IMR-90 (cell line): ENCODE measurements around the gene CNNM2. TPM values are rescaled to one million over a fixed set of nuclear protein-coding genes. Genes with fewer than 3 reads are reported as not detected.

Experiments
- ATAC-seq: fragments of 200-7000 bp; cut with Tn5 transposase; 2 replicates; pipeline ENCODE4 v1.9.1; 2020; ENCODE audit warnings: low read depth, mild to moderate bottlenecking, moderate library complexity
- BruUV-seq: library from RNA; stranded (reverse); fragments of 400-500 nt; replicated peaks from 2 replicates; lab custom pipeline; 2021; lab: Mats Ljungman, UMichigan
- CTCF ChIA-PET: fragments of 300-600 bp; formaldehyde crosslinking; extraction: SDS; loops from one replicate; lab custom pipeline; 2021; ENCODE audit warnings: antibody characterized with exemption; lab: Yijun Ruan, JAX
- POLR2A ChIA-PET: fragments of 300-600 bp; sonication (Branson Sonifier 250); formaldehyde crosslinking; loops from one replicate; lab custom pipeline; 2022; ENCODE audit warnings: antibody characterized with exemption; ENCODE audit not compliant: unreplicated experiment; lab: Charles Lee
- DNase-seq: peaks from one replicate; pipeline ENCODE4 v3.0.0; 2013
- H2AFZ ChIP-seq: replicated peaks from 2 replicates; pipeline ENCODE3; 2013; ENCODE audit warnings: low read length, mild to moderate bottlenecking; ENCODE audit not compliant: poor library complexity
- H2AK5ac ChIP-seq: 2 replicates; pipeline ENCODE4 v1.6.1; 2013; ENCODE audit warnings: low read depth, low read length, inconsistent platforms
- H2AK9ac ChIP-seq: replicated peaks from 2 replicates; pipeline ENCODE3; 2013; ENCODE audit warnings: mild to moderate bottlenecking, low read depth, low read length, moderate library complexity; ENCODE audit not compliant: poor library complexity
- H2BK120ac ChIP-seq: 2 replicates; pipeline ENCODE4 v1.6.1; 2013; ENCODE audit warnings: low read depth, low read length, inconsistent platforms
- H2BK15ac ChIP-seq: 3 replicates; pipeline ENCODE4 v1.6.1; 2013; ENCODE audit warnings: low read depth, low read length, inconsistent platforms
- H2BK20ac ChIP-seq: 2 replicates; pipeline ENCODE4 v1.6.1; 2013; ENCODE audit warnings: low read depth, mild to moderate bottlenecking, inconsistent platforms, low read length, moderate library complexity
- H2BK5ac ChIP-seq: 2 replicates; pipeline ENCODE4 v1.6.1; 2013; ENCODE audit warnings: mild to moderate bottlenecking, low read depth, low read length, inconsistent platforms; ENCODE audit not compliant: poor library complexity, severe bottlenecking
- H3K14ac ChIP-seq: replicated peaks from 2 replicates; pipeline ENCODE4 v1.6.1; 2013; ENCODE audit warnings: low read depth, low read length, inconsistent platforms
- H3K18ac ChIP-seq: 2 replicates; pipeline ENCODE4 v1.6.1; 2013; ENCODE audit warnings: low read depth, low read length, control low read depth
- H3K23ac ChIP-seq: 2 replicates; pipeline ENCODE4 v1.6.1; 2013; ENCODE audit warnings: low read depth, low read length, inconsistent platforms
- H3K27ac ChIP-seq: 2 replicates; pipeline ENCODE4 v1.5.1; 2013; ENCODE audit warnings: mild to moderate bottlenecking, control low read depth, low read length; ENCODE audit not compliant: insufficient read depth
- H3K27me3 ChIP-seq: 2 replicates; pipeline ENCODE4 v1.6.1; 2013; ENCODE audit warnings: low read length; ENCODE audit not compliant: control insufficient read depth, insufficient read depth
- H3K36me3 ChIP-seq: 2 replicates; pipeline ENCODE4 v1.6.1; 2013; ENCODE audit warnings: low read length, mixed read lengths; ENCODE audit not compliant: control insufficient read depth, insufficient read depth
- H3K4ac ChIP-seq: 2 replicates; pipeline ENCODE4 v1.6.1; 2013; ENCODE audit warnings: low read depth, low read length, inconsistent platforms
- H3K4me1 ChIP-seq: 2 replicates; pipeline ENCODE4 v1.6.1; 2013; ENCODE audit warnings: low read length, mixed read lengths; ENCODE audit not compliant: control insufficient read depth, insufficient read depth
- H3K4me2 ChIP-seq: 2 replicates; pipeline ENCODE4 v1.6.1; 2013; ENCODE audit warnings: low read depth, mild to moderate bottlenecking, control low read depth, low read length, moderate library complexity
- H3K4me3 ChIP-seq: 2 replicates; pipeline ENCODE4 v1.5.1; 2013; ENCODE audit warnings: low read depth, mild to moderate bottlenecking, control low read depth, low read length, moderate library complexity; ENCODE audit not compliant: insufficient read depth
- H3K56ac ChIP-seq: 2 replicates; pipeline ENCODE4 v1.6.1; 2013; ENCODE audit warnings: low read length, inconsistent platforms; ENCODE audit not compliant: insufficient read depth; ENCODE audit errors: extremely low read depth
- H3K79me1 ChIP-seq, 2 experiments: 2 replicates each; pipeline ENCODE4 v1.6.1; 2013; ENCODE audit warnings: low read length in 2 of 2, inconsistent platforms in 1 of 2, low read depth in 1 of 2
- H3K9ac ChIP-seq: 2 replicates; pipeline ENCODE4 v1.6.1; 2013; ENCODE audit warnings: low read depth, low read length, control low read depth
- H3K9me1 ChIP-seq: 2 replicates; pipeline ENCODE4 v1.6.1; 2013; ENCODE audit warnings: low read length, inconsistent platforms; ENCODE audit not compliant: insufficient read depth
- H3K9me3 ChIP-seq: 2 replicates; pipeline ENCODE4 v1.6.1; 2013; ENCODE audit warnings: low read length; ENCODE audit not compliant: control insufficient read depth, insufficient read depth
- H4K20me1 ChIP-seq: 2 replicates; pipeline ENCODE4 v1.6.1; 2013; ENCODE audit warnings: low read length, inconsistent platforms; ENCODE audit not compliant: insufficient read depth
- H4K5ac ChIP-seq: 2 replicates; pipeline ENCODE4 v1.6.1; 2013; ENCODE audit warnings: mild to moderate bottlenecking, low read depth, low read length, control low read depth
- H4K8ac ChIP-seq, 2 experiments: 2 replicates each; pipeline ENCODE4 v1.6.1; 2013; ENCODE audit warnings: low read depth in 2 of 2, low read length in 2 of 2, control low read depth in 1 of 2, inconsistent platforms in 1 of 2
- H4K91ac ChIP-seq: 2 replicates; pipeline ENCODE4 v1.6.1; 2013; ENCODE audit warnings: low read depth, low read length, inconsistent platforms; ENCODE audit not compliant: insufficient read depth
- BHLHE40 ChIP-seq: fragments of 150-350 bp; IDR thresholded peaks from 2 replicates; pipeline ENCODE4 v1.6.1; 2016; ENCODE audit warnings: mild to moderate bottlenecking, low read depth, low read length
- CEBPB ChIP-seq: IDR thresholded peaks from 2 replicates; pipeline ENCODE4 v1.6.1; 2012; ENCODE audit warnings: low read depth, low read length, improper control_type of control experiment
- CHD1 ChIP-seq: IDR thresholded peaks from 2 replicates; pipeline ENCODE4 v1.6.1; 2012; ENCODE audit warnings: low read depth, low read length, improper control_type of control experiment
- FOS ChIP-seq: fragments of 150-350 bp; IDR thresholded peaks from 2 replicates; pipeline ENCODE4 v1.6.1; 2016; ENCODE audit warnings: low read depth, low read length
- MAFK ChIP-seq: IDR thresholded peaks from 2 replicates; pipeline ENCODE4 v1.6.1; 2012; ENCODE audit warnings: low read depth, low read length, improper control_type of control experiment
- MAZ ChIP-seq: IDR thresholded peaks from 2 replicates; pipeline ENCODE4 v1.6.1; 2012; ENCODE audit warnings: low read depth, mild to moderate bottlenecking, low read length, improper control_type of control experiment, moderate library complexity, borderline replicate concordance
- MXI1 ChIP-seq: IDR thresholded peaks from 2 replicates; pipeline ENCODE4 v1.6.1; 2012; ENCODE audit warnings: low read depth, mild to moderate bottlenecking, low read length, moderate library complexity, borderline replicate concordance
- NFE2L2 ChIP-seq: fragments of 150-350 bp; IDR thresholded peaks from 2 replicates; pipeline ENCODE4 v1.6.1; 2016; ENCODE audit warnings: low read depth, mild to moderate bottlenecking, low read length
- POLR2A ChIP-seq: IDR thresholded peaks from 2 replicates; pipeline ENCODE4 v1.6.1; 2012; ENCODE audit warnings: mild to moderate bottlenecking, low read depth, low read length
- RAD21 ChIP-seq: IDR thresholded peaks from 2 replicates; pipeline ENCODE4 v1.6.1; 2012; ENCODE audit warnings: low read length, improper control_type of control experiment
- RCOR1 ChIP-seq: IDR thresholded peaks from 2 replicates; pipeline ENCODE4 v1.6.1; 2012; ENCODE audit warnings: mild to moderate bottlenecking, low read length, improper control_type of control experiment; ENCODE audit not compliant: insufficient replicate concordance
- RFX5 ChIP-seq: IDR thresholded peaks from 2 replicates; pipeline ENCODE4 v1.8.0; 2012; ENCODE audit warnings: low read depth, mild to moderate bottlenecking, low read length, moderate library complexity
- SMC3 ChIP-seq: fragments of 150-350 bp; IDR thresholded peaks from 2 replicates; pipeline ENCODE4 v1.6.1; 2016; ENCODE audit warnings: low read depth, mild to moderate bottlenecking, antibody characterized with exemption, low read length, moderate library complexity
- WGBS, 2 experiments: methylation state at CpG; one replicate each; pipeline versions ENCODE4 v1.1.5 to v1.1.7; 2013; ENCODE audit warnings: missing lambda C conversion rate in 2 of 2; ENCODE audit not compliant: insufficient read length in 1 of 2; ENCODE audit errors: extremely low coverage in 2 of 2; 5-methylcytosine and 5-hydroxymethylcytosine counted together
- dilution Hi-C: fragments of 300-500 bp; cut with HindIII; formaldehyde crosslinking; loops from one replicate; pipeline ENCODE4 v1.14.3; 2018; ENCODE audit warnings: low sequenced_read_pairs; ENCODE audit not compliant: unreplicated experiment
- in situ Hi-C: fragments of 300-500 bp; cut with MboI; formaldehyde crosslinking; loops from 3 replicates; pipeline ENCODE4 v1.14.3; 2019; ENCODE audit warnings: low sequenced_read_pairs, inconsistent platforms, mixed read lengths
- intact Hi-C: fragments of 100-400 bp; cut with micrococcal nuclease; formaldehyde crosslinking; loops from 2 replicates; pipeline ENCODE4 v1.10.0; 2022
- polyA plus RNA-seq, 3 experiments: library from polyadenylated mRNA; depleted of rRNA; stranded (reverse); fragments of >200 nt; gene quantifications; 2 replicates each; pipeline ENCODE4 v1.2.3, GENCODE V29; 2012; ENCODE audit warnings: low replicate concordance in 1 of 3
- total RNA-seq: library from RNA; depleted of rRNA; stranded (reverse); fragments of >200 nt; gene quantifications from 2 replicates; pipeline ENCODE4 v1.2.3, GENCODE V29; 2012
- TF ChIP-seq, protein P1 (sequence below): conservative IDR thresholded peaks from 2 replicates; pipeline ENCODE4 v1.5.1; 2012; ENCODE audit warnings: mild to moderate bottlenecking, low read depth, low read length, improper control_type of control experiment
- TF ChIP-seq, protein P2 (sequence below): fragments of 150-350 bp; IDR thresholded peaks from 2 replicates; pipeline ENCODE4 v1.6.1; 2017; ENCODE audit warnings: mild to moderate bottlenecking, antibody characterized with exemption, low read length, low read depth
- TF ChIP-seq, protein P3 (sequence below): fragments of 150-350 bp; IDR thresholded peaks from 2 replicates; pipeline ENCODE4 v1.6.1; 2016; ENCODE audit warnings: low read depth, mild to moderate bottlenecking, low read length, moderate library complexity, borderline replicate concordance

Gene CNNM2
- total and polyA plus RNA-seq, 2 of the 4 experiments (the other 2 are of a cell fraction), result 4.7 to 5.6 TPM

DNA sequence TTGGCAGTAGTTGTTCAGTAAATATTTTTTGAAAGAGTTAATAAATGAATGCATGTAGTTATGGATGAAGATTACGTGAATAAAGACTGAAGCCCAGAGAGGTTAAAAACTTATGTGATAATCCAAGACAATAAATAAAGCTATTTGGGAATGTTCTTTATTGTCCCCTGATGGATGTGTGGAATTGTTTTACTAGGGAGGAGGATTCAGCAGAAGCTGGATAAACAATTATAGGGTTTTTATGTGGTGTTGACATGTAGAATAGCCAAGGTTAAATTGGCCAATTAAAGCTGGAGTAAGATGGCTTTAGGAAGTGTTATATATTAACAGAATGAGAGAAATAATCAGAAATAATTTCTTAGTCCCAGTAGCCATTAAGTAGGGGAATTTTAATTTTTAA is 66.0 kb downstream of the CNNM2 start:
- no peak for DNase-seq
- POLR2A ChIA-PET, result no interaction called here

More for the DNA sequence above, 66.0 kb downstream of the CNNM2 start:
- Histone ChIP-seq H3K79me1 (peaks cover 14 to 50% of the 10 kb centered on the region in 2 experiments; a peak in 3 of 4 replicates), H3K23ac (no peak overlapping the region), H3K27me3 (no peaks in the 10 kb centered on the region), H2BK15ac (no peak overlapping the region), H4K5ac (no peak overlapping the region), H3K27ac (no peak overlapping the region), H2BK20ac (no peak overlapping the region), H3K9ac (no peak overlapping the region), H3K4me3 (no peak overlapping the region), H4K20me1 (peaks cover 9% of the 10 kb centered on the region; the same call in 1 of the 2 replicates), H3K56ac (no peak overlapping the region), H2BK120ac (no peak overlapping the region), H3K4ac (no peak overlapping the region), H3K9me1 (peaks cover 10% of the 10 kb centered on the region), H2AFZ (no peak overlapping the region), H3K14ac (no peak overlapping the region), H4K91ac (no peak overlapping the region), H2AK9ac (no peak overlapping the region), H3K4me2 (no peak overlapping the region), H3K36me3 (no peaks in the 10 kb centered on the region), H3K18ac (no peak overlapping the region), H2AK5ac (no peak overlapping the region), H3K9me3 (no peaks in the 10 kb centered on the region), H2BK5ac (no peak overlapping the region), H3K4me1 (peaks cover 4% of the 10 kb centered on the region), H4K8ac (no peak overlapping the region)
- BruUV-seq, result no TSS peak
- ATAC-seq, result no peak
- dilution Hi-C loops (no loop called here), in situ Hi-C loops (no loop called here), intact Hi-C loops (no loop called here)
- no peak for TF ChIP-seq FOS
- TF ChIP-seq, protein P1, sequence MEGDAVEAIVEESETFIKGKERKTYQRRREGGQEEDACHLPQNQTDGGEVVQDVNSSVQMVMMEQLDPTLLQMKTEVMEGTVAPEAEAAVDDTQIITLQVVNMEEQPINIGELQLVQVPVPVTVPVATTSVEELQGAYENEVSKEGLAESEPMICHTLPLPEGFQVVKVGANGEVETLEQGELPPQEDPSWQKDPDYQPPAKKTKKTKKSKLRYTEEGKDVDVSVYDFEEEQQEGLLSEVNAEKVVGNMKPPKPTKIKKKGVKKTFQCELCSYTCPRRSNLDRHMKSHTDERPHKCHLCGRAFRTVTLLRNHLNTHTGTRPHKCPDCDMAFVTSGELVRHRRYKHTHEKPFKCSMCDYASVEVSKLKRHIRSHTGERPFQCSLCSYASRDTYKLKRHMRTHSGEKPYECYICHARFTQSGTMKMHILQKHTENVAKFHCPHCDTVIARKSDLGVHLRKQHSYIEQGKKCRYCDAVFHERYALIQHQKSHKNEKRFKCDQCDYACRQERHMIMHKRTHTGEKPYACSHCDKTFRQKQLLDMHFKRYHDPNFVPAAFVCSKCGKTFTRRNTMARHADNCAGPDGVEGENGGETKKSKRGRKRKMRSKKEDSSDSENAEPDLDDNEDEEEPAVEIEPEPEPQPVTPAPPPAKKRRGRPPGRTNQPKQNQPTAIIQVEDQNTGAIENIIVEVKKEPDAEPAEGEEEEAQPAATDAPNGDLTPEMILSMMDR, result no peak
- no peak for TF ChIP-seq RCOR1
- TF ChIP-seq MAFK, result no peak
- TF ChIP-seq CHD1, result no peak
- TF ChIP-seq, protein P2, sequence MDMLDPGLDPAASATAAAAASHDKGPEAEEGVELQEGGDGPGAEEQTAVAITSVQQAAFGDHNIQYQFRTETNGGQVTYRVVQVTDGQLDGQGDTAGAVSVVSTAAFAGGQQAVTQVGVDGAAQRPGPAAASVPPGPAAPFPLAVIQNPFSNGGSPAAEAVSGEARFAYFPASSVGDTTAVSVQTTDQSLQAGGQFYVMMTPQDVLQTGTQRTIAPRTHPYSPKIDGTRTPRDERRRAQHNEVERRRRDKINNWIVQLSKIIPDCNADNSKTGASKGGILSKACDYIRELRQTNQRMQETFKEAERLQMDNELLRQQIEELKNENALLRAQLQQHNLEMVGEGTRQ, result no peak
- no peak for TF ChIP-seq CEBPB
- TF ChIP-seq BHLHE40, result no peak
- no peak for TF ChIP-seq MAZ
- no peak for TF ChIP-seq RFX5
- TF ChIP-seq MXI1, result no peak
- TF ChIP-seq NFE2L2, result no peak
- TF ChIP-seq SMC3, result no peak
- no peak for TF ChIP-seq RAD21
- no peak for TF ChIP-seq POLR2A
- TF ChIP-seq, protein P3, sequence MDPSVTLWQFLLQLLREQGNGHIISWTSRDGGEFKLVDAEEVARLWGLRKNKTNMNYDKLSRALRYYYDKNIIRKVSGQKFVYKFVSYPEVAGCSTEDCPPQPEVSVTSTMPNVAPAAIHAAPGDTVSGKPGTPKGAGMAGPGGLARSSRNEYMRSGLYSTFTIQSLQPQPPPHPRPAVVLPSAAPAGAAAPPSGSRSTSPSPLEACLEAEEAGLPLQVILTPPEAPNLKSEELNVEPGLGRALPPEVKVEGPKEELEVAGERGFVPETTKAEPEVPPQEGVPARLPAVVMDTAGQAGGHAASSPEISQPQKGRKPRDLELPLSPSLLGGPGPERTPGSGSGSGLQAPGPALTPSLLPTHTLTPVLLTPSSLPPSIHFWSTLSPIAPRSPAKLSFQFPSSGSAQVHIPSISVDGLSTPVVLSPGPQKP, result no peak
- CTCF ChIA-PET, result no interaction called here
- 100% methylated on average over 1 of the region's 1 CpG; no CpG with 5 or more reads in 1 of the 2 experiments for WGBS, 2 experiments
